Measurements from ENCODE around the gene CEP44.
"Not testable (repeated sequence)": the region's sequence is repeated elsewhere in the genome, so short reads cannot be mapped to it uniquely, and the experiment has no call there.

Gene CEP44

DNA sequence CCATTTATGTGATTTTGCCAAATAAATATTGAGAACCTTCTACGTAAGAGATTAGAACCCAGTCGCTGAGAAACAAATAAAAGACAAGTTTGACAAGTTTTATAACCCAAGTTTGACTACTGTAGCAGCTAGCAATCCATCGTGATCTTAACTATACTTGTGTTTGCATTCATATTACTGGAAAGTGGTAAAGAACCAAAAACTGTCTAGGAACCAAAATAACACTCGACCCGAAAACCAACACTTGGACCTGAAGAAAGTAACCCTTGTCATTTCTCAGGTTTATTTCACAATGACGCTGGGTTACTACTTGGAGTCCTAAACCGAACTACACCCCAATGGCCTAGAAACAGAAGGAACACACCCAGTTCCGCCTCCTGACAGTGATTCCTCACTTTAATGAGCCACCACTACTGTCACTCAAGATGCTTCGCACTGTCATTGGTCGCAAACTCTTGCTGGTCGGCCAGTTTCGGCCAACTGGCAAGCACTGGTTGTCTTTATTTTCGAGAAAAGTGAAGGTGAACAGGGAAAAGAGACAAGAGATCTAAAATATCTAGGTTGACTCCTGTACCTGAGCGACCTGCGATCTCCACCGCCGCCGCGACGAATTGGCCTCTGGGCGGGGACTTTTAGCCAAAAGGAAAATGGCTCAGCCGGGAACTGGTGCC, 740 bp upstream of the CEP44 start:
- Mint-ChIP-seq H3K9me3 (no peaks in the 10 kb centered on the region), H3K36me3 (ENCODE audit: insufficient read depth) (peaks cover 19% of the 10 kb centered on the region), H3K4me1 (ENCODE audit: low read depth in 2 of 2) (peaks cover 35 to 52% of the 10 kb centered on the region in 2 donors), H3K4me3 (peak overlapping the region; percentile 99), H3K27me3 (no peaks in the 10 kb centered on the region), H3K27ac (peak overlapping the region; percentile 100)
- ATAC-seq (replicated peaks) (peak; percentile 93), DNase-seq (peak; percentile 74 to 81 (median 76))

DNA sequence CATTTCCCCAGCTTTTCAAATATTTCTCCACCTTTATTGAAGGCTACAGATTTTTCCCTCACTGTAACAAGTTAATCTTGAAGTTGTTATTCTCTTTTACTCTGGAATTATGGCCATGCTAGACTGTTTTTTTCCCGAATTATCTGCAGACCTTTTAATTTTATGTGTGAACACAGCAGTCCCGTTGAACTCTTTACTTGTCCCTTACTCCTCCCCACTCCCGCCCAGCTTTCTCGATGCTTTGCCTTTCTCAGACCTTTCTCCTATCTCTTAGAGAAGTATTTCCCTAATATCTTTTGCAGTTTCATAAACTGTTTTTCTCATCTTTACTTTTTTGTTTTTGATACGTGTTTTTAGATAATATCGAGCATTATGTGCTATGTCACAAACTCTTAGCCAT, 776 bp downstream of the CEP44 start:
- H3K9me3 Mint-ChIP-seq = no peaks in the 10 kb centered on the region
- H3K27me3 Mint-ChIP-seq = no peaks in the 10 kb centered on the region
- DNase-seq = no peak
- H3K27ac Mint-ChIP-seq = peak overlapping the region; percentile 100
- peaks cover 19% of the 10 kb centered on the region for H3K36me3 Mint-ChIP-seq (ENCODE audit: insufficient read depth)
- H3K4me3 Mint-ChIP-seq = peak overlapping the region; percentile 99
- ATAC-seq (replicated peaks) = no peak
- peaks cover 35 to 45% of the 10 kb centered on the region in 2 donors for H3K4me1 Mint-ChIP-seq (ENCODE audit: low read depth in 2 of 2)

DNA sequence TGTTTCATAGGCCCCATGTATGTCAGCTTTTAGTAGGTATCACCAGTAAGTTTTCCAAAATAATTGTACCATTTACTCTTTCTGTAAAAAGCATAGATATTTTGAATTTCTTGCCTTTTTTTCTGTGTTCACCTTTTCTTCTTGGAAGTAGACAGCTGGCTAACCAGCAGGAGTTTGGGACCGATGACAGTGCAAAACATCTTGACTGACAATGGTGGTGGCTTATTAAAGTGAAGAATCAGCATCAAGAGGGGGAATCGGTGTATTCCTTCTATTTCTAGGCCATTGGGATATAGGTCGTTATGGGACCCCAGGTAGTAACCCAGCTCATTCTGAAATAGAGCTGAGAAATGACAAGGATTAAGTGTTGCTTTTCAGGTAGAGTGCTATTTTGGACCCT, 3.2 kb downstream of the CEP44 start:
- Mint-ChIP-seq H3K27ac (no peak overlapping the region), H3K4me1 (ENCODE audit: low read depth in 2 of 2) (peaks cover 24 to 40% of the 10 kb centered on the region in 2 donors), H3K4me3 (no peak overlapping the region), H3K27me3 (no peaks in the 10 kb centered on the region), H3K9me3 (no peaks in the 10 kb centered on the region), H3K36me3 (ENCODE audit: insufficient read depth) (peaks cover 14% of the 10 kb centered on the region)
- DNase-seq = no peak
- ATAC-seq (replicated peaks) = no peak

DNA sequence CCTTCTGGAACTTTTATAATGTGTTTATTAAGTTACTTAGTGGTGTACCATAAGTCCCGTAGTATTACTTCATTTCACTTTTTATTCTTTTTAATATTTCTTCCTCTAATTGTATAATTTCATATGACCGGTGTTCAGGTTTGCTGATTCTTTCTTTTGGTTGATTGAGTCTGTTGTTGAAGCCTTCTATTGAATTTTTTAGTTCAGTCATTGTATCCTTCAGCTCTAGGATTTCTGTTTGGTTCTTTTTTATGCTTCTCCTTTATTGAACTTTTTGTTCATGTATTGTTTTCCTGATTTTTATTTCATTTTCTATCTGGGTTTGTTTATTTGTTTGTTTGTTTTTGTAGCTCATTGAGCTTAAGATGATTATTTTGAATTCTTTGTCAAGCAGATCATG, 8.8 kb downstream of the CEP44 start:
- Mint-ChIP-seq H3K27me3 (no peaks in the 10 kb centered on the region), H3K4me1 (ENCODE audit: low read depth in 2 of 2) (peaks cover 5 to 36% of the 10 kb centered on the region in 2 donors), H3K4me3 (no peak overlapping the region), H3K9me3 (peaks cover 2 to 9% of the 10 kb centered on the region in 2 donors), H3K27ac (no peak overlapping the region), H3K36me3 (ENCODE audit: insufficient read depth) (peaks cover 8% of the 10 kb centered on the region)
- ATAC-seq (replicated peaks) (no peak), DNase-seq (no peak)

DNA sequence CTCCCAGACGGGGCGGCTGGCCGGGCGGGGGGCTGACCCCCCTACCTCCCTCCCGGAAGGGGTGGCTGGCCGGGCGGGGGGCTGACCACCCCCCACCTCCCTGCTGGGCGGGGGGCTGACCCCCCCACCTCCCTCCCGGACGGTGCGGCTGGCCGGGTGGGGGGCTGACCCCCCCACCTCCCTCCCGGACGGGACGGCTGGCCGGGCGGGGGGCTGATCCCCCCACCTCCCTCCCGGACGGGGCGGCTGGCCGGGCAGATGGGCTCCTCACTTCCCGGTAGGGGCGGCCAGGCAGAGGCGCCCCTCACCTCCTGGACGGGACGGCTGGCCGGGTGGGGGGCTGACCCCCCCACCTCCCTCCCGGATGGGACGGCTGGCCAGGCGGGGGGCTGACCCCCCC, 10.9 kb downstream of the CEP44 start:
- Mint-ChIP-seq H3K4me1 (ENCODE audit: low read depth in 2 of 2) (peaks cover 4 to 29% of the 10 kb centered on the region in 2 donors), H3K36me3 (ENCODE audit: insufficient read depth) (peaks cover 13% of the 10 kb centered on the region)
- not testable (repeated sequence) for H3K27ac Mint-ChIP-seq; H3K27me3 Mint-ChIP-seq; DNase-seq; ATAC-seq (replicated peaks); H3K9me3 Mint-ChIP-seq; H3K4me3 Mint-ChIP-seq

DNA sequence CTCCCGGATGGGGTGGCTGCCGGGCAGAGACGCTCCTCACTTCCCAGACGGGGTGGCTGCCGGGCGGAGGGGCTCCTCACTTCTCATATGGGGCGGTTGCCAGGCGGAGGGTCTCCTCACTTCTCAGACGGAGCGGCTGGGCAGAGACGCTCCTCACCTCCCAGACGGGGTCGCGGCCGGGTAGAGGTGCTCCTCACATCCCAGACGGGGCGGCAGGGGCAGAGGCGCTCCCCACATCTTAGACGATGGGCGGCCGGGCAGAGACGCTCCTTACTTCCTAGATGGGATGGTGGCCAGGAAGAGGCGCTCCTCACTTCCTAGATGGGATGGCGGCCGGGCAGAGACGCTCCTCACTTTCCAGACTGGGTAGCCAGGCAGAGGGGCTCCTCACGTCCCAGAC, 11.4 kb downstream of the CEP44 start:
- peaks cover 4 to 26% of the 10 kb centered on the region in 2 donors for H3K4me1 Mint-ChIP-seq (ENCODE audit: low read depth in 2 of 2)
- ATAC-seq (replicated peaks); H3K27ac Mint-ChIP-seq; DNase-seq; H3K4me3 Mint-ChIP-seq; H3K27me3 Mint-ChIP-seq; H3K9me3 Mint-ChIP-seq: not testable (repeated sequence)
- H3K36me3 Mint-ChIP-seq (ENCODE audit: insufficient read depth) = peaks cover 13% of the 10 kb centered on the region

DNA sequence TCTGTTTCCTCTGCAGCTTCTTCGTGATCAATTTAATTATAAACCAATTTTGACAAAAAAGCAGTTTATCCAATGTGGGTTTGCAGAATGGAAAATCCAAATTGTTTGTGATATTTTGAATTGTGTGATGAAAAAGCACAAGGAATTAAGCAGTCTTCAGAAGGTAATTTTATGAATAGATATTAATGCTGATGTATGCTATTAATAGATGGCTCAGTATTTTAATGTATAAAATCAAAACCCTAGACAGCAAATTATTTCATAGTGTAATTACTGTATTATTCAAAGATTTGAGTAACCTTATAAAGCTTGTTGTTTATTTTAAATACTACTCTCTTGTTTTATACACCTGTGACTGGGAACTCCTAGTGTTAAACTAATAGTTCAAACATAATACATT, 20.0 kb downstream of the CEP44 start:
- no peaks in the 10 kb centered on the region for H3K9me3 Mint-ChIP-seq
- DNase-seq = no peak
- peaks cover 1 to 5% of the 10 kb centered on the region in 2 donors for H3K4me1 Mint-ChIP-seq (ENCODE audit: low read depth in 2 of 2)
- peaks cover 37% of the 10 kb centered on the region for H3K36me3 Mint-ChIP-seq (ENCODE audit: insufficient read depth)
- H3K27ac Mint-ChIP-seq = no peak overlapping the region
- no peaks in the 10 kb centered on the region for H3K27me3 Mint-ChIP-seq
- no peak overlapping the region for H3K4me3 Mint-ChIP-seq
- ATAC-seq (replicated peaks) = no peak

DNA sequence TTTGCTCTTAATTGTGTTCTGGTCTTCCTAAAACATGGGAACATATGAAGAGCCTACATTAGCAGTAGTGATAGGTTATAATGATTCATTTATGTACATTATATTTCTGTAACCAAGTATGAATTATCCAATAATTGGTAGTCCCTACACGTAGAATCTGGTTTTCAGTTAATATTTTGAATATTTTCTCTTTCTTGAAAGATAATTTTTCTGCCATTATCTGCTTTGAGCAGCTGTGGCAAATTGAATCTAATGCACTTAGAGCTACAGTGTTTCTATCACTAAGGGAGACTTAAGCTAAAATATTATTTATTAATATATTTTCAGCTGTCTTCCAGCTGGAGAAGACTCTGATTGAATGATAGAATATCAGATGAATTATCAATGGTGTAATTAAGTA, 21.0 kb downstream of the CEP44 start:
- Mint-ChIP-seq H3K4me1 (ENCODE audit: low read depth in 2 of 2) (peaks cover under 1 to 5% of the 10 kb centered on the region in 2 donors), H3K27me3 (no peaks in the 10 kb centered on the region), H3K4me3 (no peak overlapping the region), H3K27ac (no peak overlapping the region), H3K9me3 (no peaks in the 10 kb centered on the region), H3K36me3 (ENCODE audit: insufficient read depth) (peaks cover 43% of the 10 kb centered on the region)
- DNase-seq (no peak), ATAC-seq (replicated peaks) (no peak)

DNA sequence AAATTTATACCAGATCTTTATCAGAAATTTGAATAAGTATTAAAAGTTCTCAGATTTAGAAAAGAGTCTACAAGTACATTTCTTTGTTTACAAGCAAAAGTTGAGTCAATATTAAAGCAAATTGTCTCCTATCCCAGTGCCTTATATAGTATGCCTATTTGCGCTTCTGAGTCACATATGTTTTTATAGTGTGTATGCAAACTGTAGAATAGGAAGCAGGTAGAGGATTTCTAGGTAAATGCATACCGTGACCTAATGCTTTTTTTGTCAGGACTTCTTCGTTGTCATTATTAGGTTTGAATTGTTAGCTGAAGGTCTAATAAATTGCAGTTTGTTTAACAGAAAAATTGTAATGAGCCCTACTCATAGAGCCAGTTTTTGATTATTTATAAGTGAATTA, 22.2 kb downstream of the CEP44 start:
- no peak overlapping the region for H3K4me3 Mint-ChIP-seq
- DNase-seq (no peak), ATAC-seq (replicated peaks) (no peak)
- H3K4me1 Mint-ChIP-seq (ENCODE audit: low read depth in 2 of 2) = peaks cover 0 to 5% of the 10 kb centered on the region in 2 donors
- H3K36me3 Mint-ChIP-seq (ENCODE audit: insufficient read depth) = peaks cover 38% of the 10 kb centered on the region
- no peak overlapping the region for H3K27ac Mint-ChIP-seq
- H3K9me3 Mint-ChIP-seq = no peaks in the 10 kb centered on the region
- no peaks in the 10 kb centered on the region for H3K27me3 Mint-ChIP-seq

DNA sequence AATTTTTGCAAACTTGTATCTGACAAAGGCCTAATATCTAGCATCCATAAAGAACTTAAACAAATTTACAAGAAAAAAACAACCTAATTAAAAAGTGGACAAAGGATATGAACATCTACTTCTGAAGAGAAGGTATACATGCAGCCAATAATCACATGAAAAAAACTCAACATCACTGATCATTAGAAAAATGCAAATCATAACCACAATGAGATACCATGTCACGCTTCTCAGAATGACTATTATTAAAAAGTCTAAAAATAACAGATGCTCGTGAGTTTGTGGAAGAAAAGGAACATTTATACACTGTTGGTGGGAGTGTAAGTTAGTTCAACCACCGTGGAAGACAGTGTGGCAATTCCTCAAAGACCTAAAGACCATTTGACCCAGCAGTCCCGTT, 24.0 kb downstream of the CEP44 start:
- Mint-ChIP-seq H3K4me1 (ENCODE audit: low read depth in 2 of 2) (peaks cover 1 to 6% of the 10 kb centered on the region in 2 donors), H3K36me3 (ENCODE audit: insufficient read depth) (peaks cover 30% of the 10 kb centered on the region), H3K4me3 (no peak overlapping the region), H3K9me3 (no peaks in the 10 kb centered on the region), H3K27ac (no peak overlapping the region), H3K27me3 (no peaks in the 10 kb centered on the region)
- DNase-seq (no peak), ATAC-seq (replicated peaks) (no peak)

DNA sequence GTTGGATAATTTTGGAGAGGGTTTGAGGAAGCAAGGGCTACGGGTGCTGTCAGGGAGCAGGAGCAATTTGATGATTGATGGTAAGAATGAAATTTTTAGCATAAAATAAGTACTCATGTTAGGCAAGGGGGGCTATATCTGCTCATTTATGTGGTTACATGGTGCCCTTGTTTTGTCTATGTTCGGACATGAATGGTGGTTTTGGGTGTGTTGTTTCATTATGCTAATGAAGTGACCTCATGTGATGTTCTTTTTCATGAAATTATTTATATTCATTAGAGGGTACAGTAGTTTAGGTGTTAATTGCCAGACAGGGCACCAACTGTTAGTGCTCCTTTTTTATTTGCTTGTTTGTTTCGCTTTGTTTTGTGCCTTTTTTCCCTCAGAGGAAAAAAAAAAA, 29.3 kb downstream of the CEP44 start:
- peaks cover 3 to 9% of the 10 kb centered on the region in 2 donors for H3K4me1 Mint-ChIP-seq (ENCODE audit: low read depth in 2 of 2)
- DNase-seq (no peak), ATAC-seq (replicated peaks) (no peak)
- no peaks in the 10 kb centered on the region for H3K27me3 Mint-ChIP-seq
- peaks cover 29% of the 10 kb centered on the region for H3K36me3 Mint-ChIP-seq (ENCODE audit: insufficient read depth)
- H3K4me3 Mint-ChIP-seq = no peak overlapping the region
- no peaks in the 10 kb centered on the region for H3K9me3 Mint-ChIP-seq
- H3K27ac Mint-ChIP-seq = peak overlapping the region; percentile 4 to 11

DNA sequence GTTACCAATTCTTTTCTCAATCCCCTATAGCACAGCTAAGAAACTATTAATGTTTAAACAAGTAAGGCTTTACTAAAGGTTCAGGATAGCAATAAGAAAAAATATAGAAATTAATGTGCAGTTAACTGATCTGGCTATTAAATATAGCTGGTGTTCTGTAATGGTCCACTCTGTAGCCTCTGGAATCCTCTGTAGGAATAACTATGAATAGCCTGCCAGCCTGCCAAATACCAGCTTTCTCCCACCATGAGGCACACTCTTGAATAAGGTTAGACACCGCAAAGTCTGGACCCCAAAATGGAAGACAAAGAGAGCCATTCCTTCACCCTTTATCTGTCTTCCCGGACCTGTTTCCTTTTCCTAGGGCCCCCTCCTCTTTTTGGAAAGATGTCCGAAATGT, 30.6 kb downstream of the CEP44 start:
- no peaks in the 10 kb centered on the region for H3K27me3 Mint-ChIP-seq
- H3K4me3 Mint-ChIP-seq = no peak overlapping the region
- ATAC-seq (replicated peaks) (no peak), DNase-seq (no peak)
- peaks cover 29% of the 10 kb centered on the region for H3K36me3 Mint-ChIP-seq (ENCODE audit: insufficient read depth)
- no peaks in the 10 kb centered on the region for H3K9me3 Mint-ChIP-seq
- H3K4me1 Mint-ChIP-seq (ENCODE audit: low read depth in 2 of 2) = peaks cover 3 to 9% of the 10 kb centered on the region in 2 donors
- no peak overlapping the region for H3K27ac Mint-ChIP-seq

DNA sequence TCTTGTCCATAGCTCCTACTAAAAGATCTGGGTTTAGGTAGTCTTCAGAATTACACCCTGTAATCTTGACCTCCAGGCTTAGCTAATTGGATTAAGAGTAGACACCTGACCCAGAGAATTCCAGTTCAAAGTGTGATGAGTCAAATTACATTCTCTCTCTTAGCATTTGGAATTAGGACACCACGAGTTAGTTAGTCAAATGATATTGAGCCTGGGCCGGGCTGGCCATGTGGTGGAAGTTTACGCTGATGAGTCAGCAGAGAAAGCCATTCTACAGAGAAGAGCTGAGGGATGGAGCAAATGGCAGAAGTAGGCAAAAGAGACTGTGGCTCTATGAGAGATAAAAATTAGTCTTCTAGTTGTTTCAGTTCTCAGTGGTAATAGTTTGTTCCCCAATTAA, 31.1 kb downstream of the CEP44 start:
- Mint-ChIP-seq H3K4me1 (ENCODE audit: low read depth in 2 of 2) (peaks cover 3 to 9% of the 10 kb centered on the region in 2 donors), H3K9me3 (no peaks in the 10 kb centered on the region), H3K27ac (no peak overlapping the region), H3K4me3 (no peak overlapping the region), H3K27me3 (no peaks in the 10 kb centered on the region), H3K36me3 (ENCODE audit: insufficient read depth) (peaks cover 28% of the 10 kb centered on the region)
- DNase-seq = no peak
- ATAC-seq (replicated peaks) = no peak

DNA sequence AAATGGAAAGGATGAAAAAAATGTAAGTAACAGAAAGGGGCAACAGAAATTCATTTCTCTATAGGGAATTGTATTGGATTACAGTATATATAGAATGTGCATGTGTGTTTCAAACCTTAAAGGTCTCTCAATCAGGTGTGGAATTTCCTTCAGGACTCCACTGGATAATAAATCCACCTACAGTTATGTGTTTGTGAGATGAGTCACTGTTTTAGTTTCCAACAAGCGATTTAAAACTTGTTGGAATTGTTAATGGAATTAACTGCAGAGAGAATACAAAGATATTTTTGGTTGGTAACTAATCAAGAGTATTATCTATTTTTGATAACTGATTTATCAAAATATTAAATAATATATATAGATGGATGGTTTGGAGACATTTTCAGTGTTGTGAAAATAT, 32.8 kb downstream of the CEP44 start:
- H3K36me3 Mint-ChIP-seq (ENCODE audit: insufficient read depth) = peaks cover 28% of the 10 kb centered on the region
- peaks cover 3 to 9% of the 10 kb centered on the region in 2 donors for H3K4me1 Mint-ChIP-seq (ENCODE audit: low read depth in 2 of 2)
- ATAC-seq (replicated peaks) (no peak), DNase-seq (no peak)
- no peaks in the 10 kb centered on the region for H3K9me3 Mint-ChIP-seq
- H3K27me3 Mint-ChIP-seq = no peaks in the 10 kb centered on the region
- H3K27ac Mint-ChIP-seq = no peak overlapping the region
- no peak overlapping the region for H3K4me3 Mint-ChIP-seq
